ENCODE measurements around the gene CADPS2.
"Not testable (repeated sequence)": the region's sequence is repeated elsewhere in the genome, so short reads cannot be mapped to it uniquely, and the experiment has no call there.

CADPS2 gene

DNA sequence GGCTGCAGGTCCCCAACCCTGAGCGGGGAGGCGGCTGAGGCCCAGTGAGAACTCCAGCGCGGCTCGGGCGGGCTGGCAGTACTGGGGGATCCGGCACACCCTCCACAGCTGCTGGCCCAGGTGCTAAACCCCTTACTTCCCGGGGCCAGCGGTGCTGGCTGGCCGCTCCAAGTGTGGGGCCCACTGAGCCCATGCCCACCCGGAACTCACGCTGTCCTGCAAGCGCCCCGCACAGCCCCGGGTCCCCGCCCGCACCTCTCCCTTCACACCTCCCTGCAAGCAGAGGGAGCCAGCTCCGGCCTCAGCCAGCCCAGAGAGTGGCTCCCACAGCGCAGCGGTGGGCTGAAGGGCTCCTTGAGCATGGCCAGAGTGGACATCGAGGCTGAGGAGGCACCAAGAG, 212.3 kb downstream of the CADPS2 start:
- DNase-seq (ENCODE audit: low read depth), result no peak

DNA sequence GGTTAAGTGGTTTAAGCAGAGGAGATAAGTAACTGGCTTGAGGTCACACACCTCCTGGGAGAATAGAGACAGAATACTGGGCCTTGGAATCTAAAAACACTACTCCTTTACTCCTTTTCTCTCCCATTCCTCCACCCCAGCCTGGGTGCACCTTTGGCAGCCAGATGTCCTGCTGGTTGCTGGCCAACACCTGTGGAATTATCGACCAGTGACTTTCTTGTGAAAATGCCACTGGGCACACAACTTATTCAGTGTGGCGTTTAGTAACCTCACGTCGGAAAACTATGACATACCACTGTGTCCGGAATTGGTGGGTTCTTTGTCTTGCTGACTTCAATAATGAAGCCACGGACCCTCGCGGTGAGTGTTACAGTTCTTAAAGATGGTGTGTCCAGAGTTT, 213.7 kb downstream of the CADPS2 start:
- DNase-seq (ENCODE audit: low read depth), result no peak

DNA sequence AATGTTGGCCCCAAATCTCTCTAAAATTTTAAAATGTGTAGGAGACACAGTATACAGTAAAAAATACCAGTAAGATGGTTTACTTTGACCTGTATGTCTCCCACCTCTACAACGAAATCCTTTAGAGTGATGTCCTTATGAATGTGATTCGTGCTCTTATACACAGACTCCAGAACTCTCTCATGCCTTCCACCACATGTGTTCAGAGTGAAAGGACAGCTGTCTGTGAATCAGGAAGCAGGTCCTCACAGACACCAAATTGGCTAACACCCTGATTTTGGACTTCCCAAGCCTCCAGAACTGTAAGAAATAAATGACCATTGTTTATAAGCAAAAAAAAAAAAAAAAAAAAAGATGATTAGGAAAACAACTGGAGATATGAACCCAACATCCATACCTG, 222.5 kb downstream of the CADPS2 start:
- DNase-seq (ENCODE audit: low read depth), result no peak

DNA sequence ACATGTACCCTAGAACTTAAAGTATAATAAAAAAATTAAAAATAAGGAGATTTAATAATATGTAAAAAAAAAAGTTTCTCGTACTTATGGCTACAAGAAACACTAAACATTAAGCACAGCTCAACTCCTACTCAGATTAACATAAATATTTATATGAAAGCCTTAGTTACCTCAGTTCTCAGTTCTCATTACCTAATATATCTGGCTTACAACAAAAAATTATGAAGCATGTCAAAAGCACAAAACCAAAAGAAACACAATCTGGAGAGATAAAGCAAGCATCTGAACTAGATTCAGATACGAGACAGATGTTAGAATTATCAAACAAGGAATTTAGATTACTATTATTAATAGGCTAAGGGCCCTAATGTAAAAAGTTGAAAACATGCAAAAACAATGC, 227.4 kb downstream of the CADPS2 start:
- DNase-seq (ENCODE audit: low read depth), result no peak

DNA sequence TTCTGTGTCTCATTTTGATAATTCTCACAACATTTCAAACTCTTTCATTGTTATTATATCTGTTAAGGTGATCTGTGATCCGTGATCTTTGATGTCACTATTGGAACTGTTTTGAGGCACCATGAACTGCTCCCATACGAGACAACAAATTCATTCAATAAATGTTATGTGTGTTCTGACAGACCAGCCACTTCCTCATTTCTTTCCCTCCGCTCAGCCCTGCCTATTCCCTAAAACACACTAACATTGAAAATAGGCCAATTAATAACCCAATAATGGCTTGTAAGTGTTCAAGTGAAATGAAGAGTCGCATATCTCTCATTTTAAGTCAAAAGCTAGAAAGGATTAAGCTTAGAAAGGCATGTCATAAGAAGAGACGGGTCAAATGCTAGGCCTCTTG, 232.6 kb downstream of the CADPS2 start:
- no peak for DNase-seq (ENCODE audit: low read depth)

DNA sequence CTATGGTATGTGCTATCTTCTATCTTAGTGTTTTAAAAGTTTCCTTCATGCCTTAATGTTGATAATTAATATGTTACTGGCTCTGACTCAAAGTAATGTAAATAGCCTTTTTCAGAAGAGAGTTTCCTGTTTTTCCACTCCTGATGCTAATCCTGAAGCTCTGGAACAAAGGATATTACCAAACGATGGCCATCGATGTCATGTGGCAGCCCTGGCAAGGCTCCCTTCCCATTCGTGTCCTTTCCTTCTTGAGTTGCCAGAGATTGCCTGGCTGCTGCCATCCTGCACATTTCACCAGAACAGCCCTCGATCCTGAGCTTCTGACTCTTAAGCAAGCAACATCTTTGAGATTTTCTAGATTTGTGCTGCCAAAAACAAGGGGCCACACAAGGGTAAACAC, 233.4 kb downstream of the CADPS2 start:
- no peak for DNase-seq (ENCODE audit: low read depth)

DNA sequence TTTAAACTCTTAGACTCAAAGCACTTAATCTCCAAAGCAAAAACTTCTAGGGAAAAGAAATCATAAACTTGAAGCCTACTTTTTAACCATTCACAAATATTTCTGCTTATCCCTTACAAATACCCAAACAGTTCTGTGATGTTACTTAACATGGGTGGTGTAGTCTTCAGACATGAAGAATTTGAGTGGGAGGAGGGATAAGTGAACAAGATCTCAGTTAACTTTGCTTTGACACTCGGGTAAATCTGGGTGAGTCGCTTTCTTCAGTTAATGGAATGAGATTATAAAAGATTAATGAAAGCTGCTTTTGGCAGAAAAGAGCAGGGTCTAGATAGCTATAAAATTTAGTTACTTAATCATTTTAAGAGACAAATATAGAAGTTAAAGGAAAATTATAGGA, 234.8 kb downstream of the CADPS2 start:
- DNase-seq (ENCODE audit: low read depth), result no peak

DNA sequence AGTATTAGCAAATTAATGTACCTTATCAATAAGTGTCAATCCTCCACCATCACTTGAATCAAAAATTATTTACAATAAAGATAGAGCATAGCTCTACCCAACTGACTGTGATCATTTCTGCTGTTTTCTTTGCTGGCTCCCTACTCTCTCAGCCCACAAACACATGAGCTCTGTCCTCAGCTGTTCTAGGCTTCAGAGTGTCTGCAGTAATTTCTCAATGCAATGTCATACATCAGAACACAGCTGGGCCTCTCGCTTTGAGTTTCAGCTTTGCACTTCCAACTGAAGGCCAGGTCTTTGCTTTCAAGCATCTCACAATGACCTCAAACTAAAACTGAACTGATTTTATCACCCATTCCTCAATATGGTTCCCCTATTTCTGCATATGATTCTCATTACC, 243.0 kb downstream of the CADPS2 start:
- DNase-seq (ENCODE audit: low read depth), result no peak

DNA sequence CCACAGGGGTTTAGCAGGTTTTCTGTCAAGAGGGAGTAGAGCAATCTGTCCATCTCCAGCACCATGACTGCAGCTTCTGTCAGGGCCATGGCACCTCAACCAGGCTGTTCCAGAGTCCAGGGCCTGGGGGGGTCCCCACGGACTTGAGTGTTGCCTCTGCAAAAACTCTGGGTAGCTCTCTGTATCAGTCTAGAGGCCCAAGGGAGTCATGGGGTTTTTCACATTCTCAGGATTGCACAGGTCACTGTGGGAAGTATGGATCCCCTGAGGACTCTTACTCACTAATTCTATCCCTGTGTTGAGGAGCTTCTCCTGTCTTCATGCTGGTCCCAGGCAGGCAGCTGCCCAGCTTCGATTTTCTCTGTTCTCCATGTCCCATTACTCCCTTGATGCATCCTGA, 247.8 kb downstream of the CADPS2 start:
- no peak for DNase-seq (ENCODE audit: low read depth)

DNA sequence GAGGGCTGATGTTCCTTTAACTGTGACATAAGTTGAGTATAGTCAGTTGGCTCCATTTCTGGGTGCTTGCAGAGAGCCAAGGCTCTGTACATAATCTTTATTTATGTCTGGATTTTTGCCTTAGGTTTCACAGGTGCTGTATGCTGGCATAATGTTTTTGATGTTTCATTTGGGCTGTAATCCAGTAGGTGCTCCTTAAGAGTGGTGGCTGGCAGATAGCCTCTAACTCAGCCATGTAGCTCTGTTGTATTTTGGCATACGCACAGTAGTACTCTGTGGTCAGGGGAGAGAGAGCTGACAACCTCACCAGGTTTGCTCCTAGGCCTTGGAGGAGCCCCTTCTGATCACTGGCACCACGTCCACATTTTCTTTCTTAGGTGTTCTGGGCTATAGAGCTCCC, 248.5 kb downstream of the CADPS2 start:
- no peak for DNase-seq (ENCODE audit: low read depth)

DNA sequence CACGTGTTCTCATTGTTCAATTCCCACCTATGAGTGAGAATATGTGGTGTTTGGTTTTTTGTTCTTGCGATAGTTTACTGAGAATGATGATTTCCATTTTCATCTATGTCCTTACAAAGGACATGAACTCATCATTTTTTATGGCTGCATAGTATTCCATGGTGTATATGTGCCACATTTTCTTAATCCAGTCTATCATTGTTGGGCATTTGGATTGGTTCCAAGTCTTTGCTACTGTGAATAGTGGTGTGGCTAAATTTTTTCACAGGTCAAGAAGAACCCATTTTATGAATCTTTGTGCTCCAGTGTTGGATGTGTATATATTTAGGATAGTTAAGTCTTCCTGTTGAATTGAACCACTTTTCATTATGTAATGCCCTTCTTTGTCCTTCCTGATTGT, 250.8 kb downstream of the CADPS2 start:
- DNase-seq (ENCODE audit: low read depth), result not testable (repeated sequence)

DNA sequence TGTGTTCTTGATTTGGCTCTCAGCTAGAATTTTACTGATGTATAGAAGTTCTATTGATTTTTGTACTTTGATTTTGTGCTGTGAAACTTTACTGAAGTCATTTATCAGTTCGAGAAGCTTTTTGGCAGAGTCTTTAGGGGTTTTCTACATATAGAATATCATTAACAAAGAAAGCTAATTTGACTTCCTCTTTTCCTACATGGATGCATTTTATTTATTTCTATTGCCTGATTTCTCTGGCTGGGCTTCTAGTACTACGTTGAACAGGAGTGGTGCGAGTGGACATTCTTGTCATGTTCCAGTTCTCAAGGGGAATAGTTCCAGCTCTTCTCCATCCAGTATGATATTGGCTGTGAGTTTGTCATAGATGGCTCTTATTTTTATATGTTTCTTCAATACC, 252.8 kb downstream of the CADPS2 start:
- no peak for DNase-seq (ENCODE audit: low read depth)

DNA sequence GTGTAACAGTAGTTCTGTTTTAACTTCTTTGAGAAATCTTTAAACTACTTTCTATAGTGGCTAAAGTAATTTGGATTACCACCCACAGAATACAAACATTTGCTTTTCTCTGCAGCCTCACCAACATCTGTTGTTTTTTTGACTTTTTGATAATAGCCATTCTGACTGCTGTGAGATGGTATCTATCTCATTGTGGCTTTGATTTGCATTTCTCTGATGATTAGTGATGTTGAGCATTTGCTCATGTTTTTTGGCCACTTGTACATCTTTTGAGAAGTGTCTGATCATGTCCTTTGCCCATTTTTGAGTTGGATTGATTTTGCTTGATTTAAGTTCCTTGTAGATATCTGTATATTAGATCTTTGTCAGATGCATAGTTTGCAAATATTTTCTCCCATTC, 254.0 kb downstream of the CADPS2 start:
- no peak for DNase-seq (ENCODE audit: low read depth)

DNA sequence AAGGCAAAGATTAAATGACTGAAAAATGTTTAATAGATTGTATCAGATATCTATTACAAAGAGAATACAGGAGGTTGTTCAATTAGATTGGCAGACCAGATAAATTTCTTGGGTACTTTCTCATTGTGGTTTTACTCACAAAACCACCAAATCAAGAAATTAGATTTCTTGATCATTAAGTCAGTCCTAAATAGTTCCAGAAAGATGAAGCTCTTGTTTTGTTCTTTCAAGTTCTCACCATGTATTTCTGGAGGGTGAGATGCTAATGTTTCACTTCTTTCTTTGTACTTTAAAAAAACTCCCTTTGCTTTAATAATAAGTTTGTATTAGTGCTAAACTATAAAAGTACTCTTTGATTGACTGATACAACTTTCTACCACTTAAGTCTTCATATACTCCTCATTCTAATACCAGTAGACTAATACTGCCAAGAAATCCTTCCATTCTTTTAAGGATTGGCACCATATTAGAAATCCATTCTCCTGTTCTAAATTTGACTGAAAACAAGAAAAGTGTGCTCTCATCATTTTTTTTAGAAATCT, 256.8 kb downstream of the CADPS2 start:
- DNase-seq (ENCODE audit: low read depth), result no peak

DNA sequence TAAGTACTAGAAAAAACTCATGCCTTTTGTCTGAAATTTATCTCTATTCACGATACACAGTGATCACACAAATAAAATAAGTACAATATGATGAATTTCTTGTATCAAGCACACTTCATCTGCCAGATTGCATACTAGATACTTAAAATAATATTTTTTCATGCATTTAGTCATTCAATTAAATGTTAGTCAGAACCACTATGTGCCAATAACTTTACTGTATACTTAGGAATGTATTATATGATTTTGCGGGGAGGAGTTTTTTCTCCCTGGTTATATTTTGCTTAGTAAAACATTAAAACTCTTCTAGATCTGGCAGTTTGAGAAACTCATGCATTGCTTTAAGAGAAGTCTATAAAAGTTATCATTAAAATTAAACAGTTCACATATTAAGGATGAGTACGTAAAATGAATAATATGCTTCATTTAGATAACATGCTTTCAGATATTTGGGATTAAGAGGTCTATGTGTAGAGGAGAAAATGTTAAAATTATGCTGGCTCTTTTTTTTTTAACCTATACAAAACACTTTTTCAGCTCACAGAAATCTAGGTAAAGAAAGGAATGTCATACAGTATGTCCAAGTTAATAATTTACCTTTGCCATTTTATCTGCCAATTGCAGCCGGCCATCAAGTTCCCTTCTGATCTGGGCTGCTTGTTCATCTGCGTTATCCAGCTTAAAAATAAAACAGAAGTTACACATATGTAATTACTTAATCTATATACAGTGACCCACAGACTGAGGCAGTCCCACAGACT, 257.4 kb downstream of the CADPS2 start:
- no peak for DNase-seq (ENCODE audit: low read depth)

DNA sequence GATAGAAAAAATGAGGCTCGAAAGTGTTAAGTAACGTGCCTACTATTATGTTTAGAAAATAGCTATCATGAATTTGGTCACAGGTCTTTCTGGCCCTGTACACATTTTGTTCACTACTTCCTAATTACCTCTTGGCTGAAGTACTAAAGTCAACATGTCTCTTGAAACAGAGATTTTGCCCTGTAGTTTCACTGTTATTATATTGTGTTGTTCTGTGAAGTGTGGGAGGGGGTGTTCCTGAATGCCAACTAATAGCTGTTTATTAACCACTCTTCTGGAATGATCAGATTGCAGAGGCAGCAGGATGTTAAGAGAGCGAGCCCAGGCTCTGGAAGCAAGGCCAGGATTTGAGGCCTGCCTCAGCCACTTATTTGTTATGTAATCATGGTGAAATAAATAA, 259.5 kb downstream of the CADPS2 start:
- DNase-seq (ENCODE audit: low read depth), result no peak

DNA sequence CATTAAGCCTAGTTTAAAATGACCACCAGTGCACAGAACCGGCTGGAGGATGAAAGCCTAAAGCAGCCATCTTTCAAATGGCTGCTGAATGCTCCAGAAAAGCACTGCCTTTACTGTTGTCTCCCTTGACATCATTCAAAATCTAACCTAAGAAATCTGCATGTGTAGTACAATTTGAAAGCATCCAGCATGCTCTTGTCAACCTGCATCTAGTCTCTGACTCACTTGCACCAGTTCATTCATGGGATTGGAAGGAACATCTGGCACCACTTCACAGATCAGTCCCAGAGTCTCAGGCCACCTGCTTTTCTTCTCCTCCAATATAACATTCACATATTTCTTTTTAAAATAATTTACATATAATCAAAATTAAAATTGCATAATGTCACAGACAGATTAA, 263.6 kb downstream of the CADPS2 start:
- no peak for DNase-seq (ENCODE audit: low read depth)

DNA sequence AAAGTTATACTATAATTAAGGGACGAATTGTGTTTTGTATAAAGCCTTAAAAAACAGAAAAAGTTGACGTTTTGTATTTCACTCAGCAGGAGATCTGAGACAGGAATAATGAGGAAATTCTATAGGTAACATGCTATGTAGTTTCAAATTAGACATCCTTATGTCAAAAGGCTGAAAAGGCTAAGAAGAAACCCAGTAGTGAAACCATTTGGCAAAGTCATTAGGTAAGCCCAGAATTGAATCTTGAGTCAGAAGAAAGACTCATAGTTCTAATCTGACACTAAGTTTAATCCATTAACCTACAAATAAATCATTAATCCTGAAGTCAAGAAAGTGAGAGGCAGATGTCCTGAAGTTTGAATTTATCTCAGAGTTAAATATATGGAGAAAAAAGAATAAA, 266.6 kb downstream of the CADPS2 start:
- no peak for DNase-seq (ENCODE audit: low read depth)

DNA sequence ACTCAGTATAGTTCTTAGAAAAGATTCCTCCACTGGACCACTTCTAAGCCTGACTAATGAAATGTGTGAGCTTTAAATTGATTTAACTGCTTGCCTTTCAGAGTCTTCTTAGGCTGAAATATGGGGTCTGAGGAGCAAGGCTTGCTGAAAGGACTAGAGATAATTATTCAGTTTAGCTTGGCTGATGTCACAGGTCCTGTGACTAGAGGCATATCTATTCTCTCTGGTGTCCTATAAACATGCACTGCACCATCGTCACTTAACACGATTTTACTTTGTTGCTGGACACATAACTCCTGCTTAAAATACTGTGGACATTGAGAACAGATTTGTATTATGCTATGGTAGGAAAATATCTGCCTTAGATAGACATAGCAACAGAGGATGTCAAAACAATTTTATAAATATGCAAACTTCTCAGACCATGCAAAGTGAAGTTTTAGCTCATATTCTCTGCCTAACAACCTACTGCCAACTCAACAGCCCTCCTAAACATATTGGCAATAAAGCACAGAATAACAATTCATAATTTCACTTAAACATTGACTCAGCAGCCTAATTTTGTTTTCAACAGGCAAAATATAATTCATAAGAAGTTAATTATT, 267.6 kb downstream of the CADPS2 start:
- DNase-seq (ENCODE audit: low read depth), result no peak

DNA sequence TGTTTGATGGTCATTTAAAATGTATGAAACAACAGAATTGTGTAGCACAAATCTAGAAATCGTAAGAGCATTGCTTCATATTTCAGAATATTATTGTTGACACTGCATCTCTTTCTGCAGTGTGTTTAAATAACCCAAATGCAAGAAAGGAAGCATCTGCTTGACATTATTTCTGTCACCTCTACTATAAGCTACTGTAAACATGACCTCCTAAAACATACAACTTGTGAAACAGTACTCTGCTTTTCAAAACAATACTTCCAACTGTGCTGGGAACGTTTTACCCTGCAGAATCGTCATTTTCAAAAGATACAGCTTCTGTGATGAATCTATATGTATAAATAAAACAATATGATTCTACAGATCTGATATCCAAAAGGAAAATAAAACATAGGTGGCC, 269.3 kb downstream of the CADPS2 start:
- no peak for DNase-seq (ENCODE audit: low read depth)

DNA sequence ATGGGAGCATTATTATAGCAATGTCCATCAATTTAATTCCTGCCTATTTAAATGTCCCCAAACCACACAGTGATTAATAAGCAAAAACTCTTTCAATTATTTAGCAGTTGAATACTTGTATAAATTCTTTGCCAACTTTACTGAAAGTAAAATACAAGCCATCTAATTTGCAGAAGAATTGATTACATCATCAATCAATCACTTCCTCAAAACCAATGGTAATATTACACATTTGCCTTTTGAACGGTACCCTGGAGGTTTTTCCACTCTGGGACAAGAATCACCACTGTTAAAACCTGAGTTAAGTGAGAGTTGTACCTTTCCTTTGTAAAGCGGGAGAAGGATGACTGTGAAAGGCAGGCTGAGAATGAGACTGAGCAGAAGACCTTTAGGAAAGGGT, 280.3 kb downstream of the CADPS2 start:
- no peak for DNase-seq (ENCODE audit: low read depth)

DNA sequence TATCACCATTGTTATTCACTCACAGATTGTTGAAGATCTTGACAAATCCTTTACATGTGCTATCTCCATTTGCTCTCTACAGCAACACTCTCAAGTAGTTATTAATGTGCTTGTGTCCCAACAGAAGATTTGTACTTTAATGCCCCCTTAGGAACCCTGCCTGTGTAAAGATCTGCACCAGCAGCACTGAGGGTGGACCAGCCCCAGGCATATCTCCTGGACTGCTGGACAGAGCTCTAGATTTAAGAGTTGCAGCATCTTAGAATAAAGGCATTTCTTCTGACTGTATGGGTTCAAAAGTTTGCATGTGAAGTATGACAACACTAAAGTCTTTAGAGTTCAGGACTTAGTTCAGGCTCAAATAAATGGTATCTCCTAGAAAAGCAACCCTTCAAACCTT, 282.0 kb downstream of the CADPS2 start:
- DNase-seq (ENCODE audit: low read depth), result no peak

DNA sequence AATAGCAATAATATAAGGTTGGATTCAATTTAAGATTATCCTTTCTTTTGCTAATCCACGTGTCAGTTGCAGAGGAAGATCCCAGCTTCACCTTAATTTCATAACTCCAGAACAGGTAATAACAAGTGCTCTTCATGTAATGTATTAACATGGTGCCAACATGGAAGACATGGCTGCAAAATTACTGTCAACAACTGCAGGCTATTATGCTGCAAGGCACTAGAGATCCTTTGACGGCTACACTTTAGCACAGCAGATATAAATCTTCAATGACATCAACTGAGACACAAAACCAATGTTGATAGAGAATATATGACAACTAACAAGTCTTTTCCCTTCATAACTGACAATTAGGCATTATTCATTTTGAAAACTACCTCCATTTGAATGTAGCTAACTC, 283.5 kb downstream of the CADPS2 start:
- no peak for DNase-seq (ENCODE audit: low read depth)

DNA sequence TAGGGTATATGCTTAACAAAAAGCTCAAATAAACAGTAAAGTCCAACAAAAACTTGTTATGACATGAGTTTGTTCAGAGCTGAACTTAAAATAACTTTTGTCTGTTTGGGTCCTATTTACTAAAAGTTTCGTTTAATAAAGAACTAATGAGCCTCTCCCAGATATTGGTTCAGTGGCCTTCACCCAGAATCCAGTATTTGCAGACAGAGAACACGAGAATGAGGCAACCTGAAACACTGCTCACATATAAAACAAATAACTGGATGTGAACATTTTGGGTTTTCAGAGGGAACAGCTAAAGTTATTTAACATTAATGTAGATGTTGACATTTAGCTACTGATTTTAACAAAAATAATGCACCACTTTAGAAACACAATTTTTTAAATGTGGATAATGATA, 285.6 kb downstream of the CADPS2 start:
- no peak for DNase-seq (ENCODE audit: low read depth)
